WTC11 (cell line): Measurements from ENCODE around the gene GDA. TPM values are rescaled to one million over a fixed set of nuclear protein-coding genes. Genes with fewer than 3 reads are reported as not detected.

Experiments used
- ATAC-seq: fragments of 200-7000 bp; cut with Tn5 transposase; 2 replicates; pipeline ENCODE4 v1.10.0; 2021; ENCODE audit warnings: mild to moderate bottlenecking, moderate library complexity
- CTCF ChIA-PET: fragments of 300-600 bp; sonication (Branson Sonifier 250); formaldehyde crosslinking; loops from one replicate; lab custom pipeline; 2021; ENCODE audit warnings: antibody characterized with exemption; lab: Charles Lee
- POLR2A ChIA-PET: fragments of 350-600 bp; sonication (Branson Sonifier 250); formaldehyde crosslinking; loops from one replicate; lab custom pipeline; 2021; ENCODE audit warnings: antibody characterized with exemption; lab: Charles Lee
- DNase-seq: peaks from one replicate; pipeline ENCODE4 v3.0.0; 2021; ENCODE audit warnings: low spot score
- H3K27ac Mint-ChIP-seq: 2 replicates; pipeline ENCODE4 v1.8.0; 2021; ENCODE audit warnings: mixed read lengths
- H3K27me3 Mint-ChIP-seq: 2 replicates; pipeline ENCODE4 v1.8.0; 2021; ENCODE audit warnings: low read depth, mild to moderate bottlenecking, moderate library complexity, mixed read lengths
- H3K36me3 Mint-ChIP-seq: 2 replicates; pipeline ENCODE4 v1.8.0; 2021; ENCODE audit warnings: mixed read lengths
- H3K4me1 Mint-ChIP-seq: 2 replicates; pipeline ENCODE4 v1.8.0; 2022; ENCODE audit warnings: mixed read lengths
- H3K4me3 Mint-ChIP-seq: 2 replicates; pipeline ENCODE4 v1.8.0; 2021; ENCODE audit warnings: mild to moderate bottlenecking, moderate library complexity, mixed read lengths
- H3K9me3 Mint-ChIP-seq: 2 replicates; pipeline ENCODE4 v1.8.0; 2021; ENCODE audit warnings: mixed read lengths
- AFF4 ChIP-seq: sonication (generic); formaldehyde crosslinking; IDR thresholded peaks from 2 replicates; pipeline ENCODE4 v1.8.1; 2023; ENCODE audit warnings: mild to moderate bottlenecking, missing genetic modification reagents, borderline replicate concordance
- ATF3 ChIP-seq: sonication (generic); formaldehyde crosslinking; conservative IDR thresholded peaks from 2 replicates; pipeline ENCODE4 v1.8.1; 2022; ENCODE audit warnings: mild to moderate bottlenecking, missing genetic modification reagents
- ATF6 ChIP-seq: sonication (generic); formaldehyde crosslinking; IDR thresholded peaks from 2 replicates; pipeline ENCODE4 v1.8.1; 2023; ENCODE audit warnings: mild to moderate bottlenecking, missing genetic modification reagents
- CDX4 ChIP-seq: fragments of 250-450 bp; sonication (Bioruptor Pico); IDR thresholded peaks from 2 replicates; pipeline ENCODE4 v1.9.0; 2021; ENCODE audit warnings: moderate library complexity, mild to moderate bottlenecking, inconsistent platforms, borderline replicate concordance
- CREM ChIP-seq: sonication (generic); formaldehyde crosslinking; IDR thresholded peaks from 2 replicates; pipeline ENCODE4 v1.8.1; 2022; ENCODE audit warnings: mild to moderate bottlenecking, missing genetic modification reagents, moderate library complexity
- CTCF ChIP-seq: fragments of 200-600 bp; IDR thresholded peaks from 2 replicates; pipeline ENCODE4 v1.8.0; 2022; ENCODE audit warnings: antibody characterized with exemption
- E2F1 ChIP-seq: sonication (generic); formaldehyde crosslinking; IDR thresholded peaks from 2 replicates; pipeline ENCODE4 v1.8.0; 2022; ENCODE audit warnings: mild to moderate bottlenecking, missing genetic modification reagents
- ESRRA ChIP-seq: sonication (generic); formaldehyde crosslinking; IDR thresholded peaks from 2 replicates; pipeline ENCODE4 v1.8.1; 2022; ENCODE audit warnings: mild to moderate bottlenecking, missing genetic modification reagents, borderline replicate concordance
- FOXK1 ChIP-seq: sonication (generic); formaldehyde crosslinking; IDR thresholded peaks from 2 replicates; pipeline ENCODE4 v1.8.0; 2022; ENCODE audit warnings: mild to moderate bottlenecking, moderate library complexity, missing genetic modification reagents
- IRF1 ChIP-seq: sonication (generic); formaldehyde crosslinking; IDR thresholded peaks from 2 replicates; pipeline ENCODE4 v1.8.0; 2023; ENCODE audit warnings: missing genetic modification reagents
- IRF2 ChIP-seq: sonication (generic); formaldehyde crosslinking; IDR thresholded peaks from 2 replicates; pipeline ENCODE4 v1.8.0; 2022; ENCODE audit warnings: low read depth, missing genetic modification reagents, borderline replicate concordance
- MAX ChIP-seq: sonication (generic); formaldehyde crosslinking; IDR thresholded peaks from 2 replicates; pipeline ENCODE4 v1.8.0; 2022; ENCODE audit warnings: mild to moderate bottlenecking, missing genetic modification reagents
- NFE2L1 ChIP-seq: sonication (generic); formaldehyde crosslinking; IDR thresholded peaks from 2 replicates; pipeline ENCODE4 v1.8.1; 2023; ENCODE audit warnings: missing genetic modification reagents
- PRRX2 ChIP-seq: fragments of 250-450 bp; sonication (Bioruptor Pico); IDR thresholded peaks from 2 replicates; pipeline ENCODE4 v1.8.0; 2021; ENCODE audit warnings: mild to moderate bottlenecking
- ZBTB21 ChIP-seq: sonication (generic); formaldehyde crosslinking; IDR thresholded peaks from 2 replicates; pipeline ENCODE4 v1.8.1; 2023; ENCODE audit warnings: mild to moderate bottlenecking, missing genetic modification reagents, borderline replicate concordance
- ZNF263 ChIP-seq: sonication (generic); formaldehyde crosslinking; IDR thresholded peaks from 2 replicates; pipeline ENCODE4 v1.8.1; 2022; ENCODE audit warnings: low read depth, mild to moderate bottlenecking, moderate library complexity, missing genetic modification reagents
- ZNF512 ChIP-seq: sonication (generic); formaldehyde crosslinking; IDR thresholded peaks from 2 replicates; pipeline ENCODE4 v1.8.1; 2022; ENCODE audit warnings: missing genetic modification reagents, borderline replicate concordance
- total RNA-seq: library from RNA; stranded (reverse); gene quantifications from 3 replicates; pipeline ENCODE4 v1.2.3, GENCODE V29; 2021

The GDA gene
- total RNA-seq, 1 experiment from 2014 or later: 0.68 TPM

- Mint-ChIP-seq H3K9me3 (no peaks in the 10 kb centered on the region), H3K36me3 (no peaks in the 10 kb centered on the region), H3K27me3 (no peaks in the 10 kb centered on the region; the same call in 1 of the 2 replicates), H3K4me3 (no peak overlapping the region), H3K4me1 (no peaks in the 10 kb centered on the region), H3K27ac (no peak overlapping the region)
- TF ChIP-seq CDX4 (no peak), NFE2L1 (CRISPR knock-in tag) (no peak), ESRRA (no peak)
- POLR2A ChIA-PET: no interaction called here
- CTCF ChIA-PET: interaction anchor here (0.6 to 2.6 kb wide), 6 partner anchors 68 to 640 kb away, joined by 4 to 13 read pairs (median 5); no protein-coding TSS in a partner anchor
- no peak for DNase-seq
- ATAC-seq: no peak
Observed at GRCh38 chr9:72204062-72204461, 54.8 kb downstream of the GDA start.

- DNase-seq (no peak), ATAC-seq (no peak)
- ChIA-PET POLR2A (no interaction called here), CTCF (interaction anchor here (0.5 to 2.0 kb wide), 5 partner anchors 55 to 639 kb away, joined by 3 to 6 read pairs (median 5); no protein-coding TSS in a partner anchor)
- no peaks in the 10 kb centered on the region for H3K4me1 Mint-ChIP-seq
- H3K27ac Mint-ChIP-seq: no peak overlapping the region
- H3K36me3 Mint-ChIP-seq: no peaks in the 10 kb centered on the region
- no peak overlapping the region for H3K4me3 Mint-ChIP-seq
- H3K9me3 Mint-ChIP-seq: no peaks in the 10 kb centered on the region
- TF ChIP-seq PRRX2: no peak
- TF ChIP-seq ATF6 (CRISPR knock-in tag): no peak
- H3K27me3 Mint-ChIP-seq: no peaks in the 10 kb centered on the region; the same call in 1 of the 2 replicates
Observed at GRCh38 chr9:72205513-72205912, 56.3 kb downstream of the GDA start.

- Mint-ChIP-seq H3K4me3 (no peak overlapping the region), H3K9me3 (no peaks in the 10 kb centered on the region), H3K27me3 (no peaks in the 10 kb centered on the region), H3K27ac (no peak overlapping the region), H3K4me1 (no peaks in the 10 kb centered on the region), H3K36me3 (no peaks in the 10 kb centered on the region)
- no peak for DNase-seq
- no peak for ATAC-seq
- POLR2A ChIA-PET: no interaction called here
- CTCF ChIA-PET: interaction anchor here (1.0 kb wide), 1 partner anchor 65 kb away, joined by 3 read pairs; no protein-coding TSS in a partner anchor
- TF ChIP-seq ZNF512 (CRISPR knock-in tag) (no peak), AFF4 (CRISPR knock-in tag) (no peak), IRF2 (no peak), E2F1 (CRISPR knock-in tag) (no peak), ZNF263 (CRISPR knock-in tag) (no peak), ESRRA (no peak), ZBTB21 (no peak), CREM (CRISPR knock-in tag) (no peak), ATF3 (CRISPR knock-in tag) (no peak), FOXK1 (CRISPR knock-in tag) (no peak), NFE2L1 (CRISPR knock-in tag) (no peak), CTCF (no peak), IRF1 (no peak), PRRX2 (no peak), MAX (CRISPR knock-in tag) (no peak)
Observed at GRCh38 chr9:72207278-72207677, 58.0 kb downstream of the GDA start.
